Measurements from ENCODE around the gene LRRC72. TPM values are rescaled to one million over a fixed set of nuclear protein-coding genes. Genes with fewer than 3 reads are reported as not detected.

Gene LRRC72
- total RNA-seq, 1 experiment from 2014 or later: not detected

DNA sequence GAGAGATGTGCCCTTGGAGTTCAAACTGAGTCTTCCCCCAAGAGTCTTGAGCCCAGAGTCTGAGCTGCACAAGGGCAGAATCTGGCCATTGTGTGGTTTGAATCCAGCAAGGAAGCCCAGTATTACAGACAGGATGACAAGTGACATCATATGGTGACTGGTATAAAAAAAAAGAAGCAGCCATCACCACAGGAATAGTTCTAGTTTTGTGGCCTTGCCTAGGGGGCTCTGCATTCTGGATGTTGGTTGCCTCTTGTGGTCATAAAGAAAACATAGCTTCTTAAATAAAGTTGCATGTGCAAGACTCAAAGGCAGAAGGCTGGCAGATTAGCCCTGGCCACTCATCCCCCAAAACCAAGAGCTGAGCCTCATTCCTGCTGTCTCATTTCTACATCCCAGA is 16.8 kb upstream of the LRRC72 start:
- no peaks in the 10 kb centered on the region for H3K4me1 ChIP-seq (ENCODE audit: control insufficient read depth, insufficient read depth, low read length)
- H3K27ac ChIP-seq (ENCODE audit: low read length): no peak overlapping the region
- H3K9me3 ChIP-seq (ENCODE audit: control insufficient read depth, insufficient read depth, low read depth, low read length): no peaks in the 10 kb centered on the region
- in situ Hi-C loops (cut with HindIII; ENCODE audit: low pct_unique_long_range_greater_than_20kb, low sequenced_read_pairs) (no loop called here), intact Hi-C loops (cut with micrococcal nuclease; ENCODE audit: unreplicated experiment) (no loop called here)
- BruUV-seq (replicated peaks): no TSS peak
- no peaks in the 10 kb centered on the region for H3K27me3 ChIP-seq (ENCODE audit: control insufficient read depth, insufficient read depth, low read length)
- H3K4me3 ChIP-seq (ENCODE audit: low read depth in 2 of 2, low read length in 2 of 2): no peak overlapping the region
- ChIA-PET POLR2A (no interaction called here), CTCF (interaction anchor here (0.6 kb wide), 1 partner anchor 40 kb away, joined by 3 read pairs; no protein-coding TSS in a partner anchor)
- no peak for DNase-seq (ENCODE audit: low read depth, low spot score)
- no peaks in the 10 kb centered on the region for H3K36me3 ChIP-seq (ENCODE audit: control insufficient read depth, insufficient read depth, low read length)
- ATAC-seq: no peak
- TF ChIP-seq, protein P1, sequence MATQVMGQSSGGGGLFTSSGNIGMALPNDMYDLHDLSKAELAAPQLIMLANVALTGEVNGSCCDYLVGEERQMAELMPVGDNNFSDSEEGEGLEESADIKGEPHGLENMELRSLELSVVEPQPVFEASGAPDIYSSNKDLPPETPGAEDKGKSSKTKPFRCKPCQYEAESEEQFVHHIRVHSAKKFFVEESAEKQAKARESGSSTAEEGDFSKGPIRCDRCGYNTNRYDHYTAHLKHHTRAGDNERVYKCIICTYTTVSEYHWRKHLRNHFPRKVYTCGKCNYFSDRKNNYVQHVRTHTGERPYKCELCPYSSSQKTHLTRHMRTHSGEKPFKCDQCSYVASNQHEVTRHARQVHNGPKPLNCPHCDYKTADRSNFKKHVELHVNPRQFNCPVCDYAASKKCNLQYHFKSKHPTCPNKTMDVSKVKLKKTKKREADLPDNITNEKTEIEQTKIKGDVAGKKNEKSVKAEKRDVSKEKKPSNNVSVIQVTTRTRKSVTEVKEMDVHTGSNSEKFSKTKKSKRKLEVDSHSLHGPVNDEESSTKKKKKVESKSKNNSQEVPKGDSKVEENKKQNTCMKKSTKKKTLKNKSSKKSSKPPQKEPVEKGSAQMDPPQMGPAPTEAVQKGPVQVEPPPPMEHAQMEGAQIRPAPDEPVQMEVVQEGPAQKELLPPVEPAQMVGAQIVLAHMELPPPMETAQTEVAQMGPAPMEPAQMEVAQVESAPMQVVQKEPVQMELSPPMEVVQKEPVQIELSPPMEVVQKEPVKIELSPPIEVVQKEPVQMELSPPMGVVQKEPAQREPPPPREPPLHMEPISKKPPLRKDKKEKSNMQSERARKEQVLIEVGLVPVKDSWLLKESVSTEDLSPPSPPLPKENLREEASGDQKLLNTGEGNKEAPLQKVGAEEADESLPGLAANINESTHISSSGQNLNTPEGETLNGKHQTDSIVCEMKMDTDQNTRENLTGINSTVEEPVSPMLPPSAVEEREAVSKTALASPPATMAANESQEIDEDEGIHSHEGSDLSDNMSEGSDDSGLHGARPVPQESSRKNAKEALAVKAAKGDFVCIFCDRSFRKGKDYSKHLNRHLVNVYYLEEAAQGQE (IDR thresholded peaks at IDR 0.05; ENCODE audit: insufficient read depth in 1 of 2, low read depth in 2 of 2, low read length in 1 of 2): no peak
- TF ChIP-seq, protein P2, sequence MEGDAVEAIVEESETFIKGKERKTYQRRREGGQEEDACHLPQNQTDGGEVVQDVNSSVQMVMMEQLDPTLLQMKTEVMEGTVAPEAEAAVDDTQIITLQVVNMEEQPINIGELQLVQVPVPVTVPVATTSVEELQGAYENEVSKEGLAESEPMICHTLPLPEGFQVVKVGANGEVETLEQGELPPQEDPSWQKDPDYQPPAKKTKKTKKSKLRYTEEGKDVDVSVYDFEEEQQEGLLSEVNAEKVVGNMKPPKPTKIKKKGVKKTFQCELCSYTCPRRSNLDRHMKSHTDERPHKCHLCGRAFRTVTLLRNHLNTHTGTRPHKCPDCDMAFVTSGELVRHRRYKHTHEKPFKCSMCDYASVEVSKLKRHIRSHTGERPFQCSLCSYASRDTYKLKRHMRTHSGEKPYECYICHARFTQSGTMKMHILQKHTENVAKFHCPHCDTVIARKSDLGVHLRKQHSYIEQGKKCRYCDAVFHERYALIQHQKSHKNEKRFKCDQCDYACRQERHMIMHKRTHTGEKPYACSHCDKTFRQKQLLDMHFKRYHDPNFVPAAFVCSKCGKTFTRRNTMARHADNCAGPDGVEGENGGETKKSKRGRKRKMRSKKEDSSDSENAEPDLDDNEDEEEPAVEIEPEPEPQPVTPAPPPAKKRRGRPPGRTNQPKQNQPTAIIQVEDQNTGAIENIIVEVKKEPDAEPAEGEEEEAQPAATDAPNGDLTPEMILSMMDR (IDR thresholded peaks at IDR 0.05): no peak
- TF ChIP-seq TCF7L2 (IDR thresholded peaks at IDR 0.05; ENCODE audit: low read depth, low read length): no peak
- no peak for TF ChIP-seq SIN3A (IDR thresholded peaks at IDR 0.05; ENCODE audit: borderline replicate concordance, insufficient read depth, low read depth, low read length)
- TF ChIP-seq POLR2AphosphoS5 (IDR thresholded peaks at IDR 0.05; ENCODE audit: low read depth, low read length): no peak

DNA sequence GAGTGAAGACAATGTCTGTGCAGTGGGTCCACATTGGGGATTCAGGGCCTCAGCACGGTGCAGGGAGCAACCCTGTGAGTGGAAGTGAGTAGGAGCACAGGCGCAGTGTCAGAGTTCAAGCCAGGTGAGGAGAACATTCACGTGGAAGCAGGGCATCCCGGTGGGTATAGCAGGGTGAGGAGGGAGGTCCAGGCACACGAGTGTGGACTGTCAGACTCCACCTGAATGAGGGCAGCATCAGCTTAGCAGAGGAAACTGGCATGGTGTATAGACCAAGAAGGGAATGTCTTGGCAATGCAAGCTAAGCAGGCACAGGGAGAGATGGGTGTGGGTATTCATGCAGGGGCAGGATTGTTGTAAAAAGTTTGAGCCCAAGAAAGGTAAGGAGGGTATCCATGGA is 15.3 kb upstream of the LRRC72 start:
- POLR2A ChIA-PET: no interaction called here

More for the DNA sequence above, 15.3 kb upstream of the LRRC72 start:
- no TSS peak for BruUV-seq (replicated peaks)
- Histone ChIP-seq H3K27me3 (ENCODE audit: control insufficient read depth, insufficient read depth, low read length) (no peaks in the 10 kb centered on the region), H3K36me3 (ENCODE audit: control insufficient read depth, insufficient read depth, low read length) (no peaks in the 10 kb centered on the region), H3K27ac (ENCODE audit: low read length) (no peak overlapping the region), H3K4me3 (ENCODE audit: low read depth in 2 of 2, low read length in 2 of 2) (no peak overlapping the region), H3K4me1 (ENCODE audit: control insufficient read depth, insufficient read depth, low read length) (no peaks in the 10 kb centered on the region), H3K9me3 (ENCODE audit: control insufficient read depth, insufficient read depth, low read depth, low read length) (no peaks in the 10 kb centered on the region)
- DNase-seq (ENCODE audit: low read depth, low spot score) (no peak), ATAC-seq (peak; percentile 42; the same call in 1 of the 2 replicates)
- TF ChIP-seq SIN3A (IDR thresholded peaks at IDR 0.05; ENCODE audit: borderline replicate concordance, insufficient read depth, low read depth, low read length) (no peak), POLR2AphosphoS5 (IDR thresholded peaks at IDR 0.05; ENCODE audit: low read depth, low read length) (no peak), TCF7L2 (IDR thresholded peaks at IDR 0.05; ENCODE audit: low read depth, low read length) (no peak)
- TF ChIP-seq, protein P2 (IDR thresholded peaks at IDR 0.05): no peak
- TF ChIP-seq, protein P1 (IDR thresholded peaks at IDR 0.05; ENCODE audit: insufficient read depth in 1 of 2, low read depth in 2 of 2, low read length in 1 of 2): no peak
- in situ Hi-C loops (cut with HindIII; ENCODE audit: low pct_unique_long_range_greater_than_20kb, low sequenced_read_pairs) (no loop called here), intact Hi-C loops (cut with micrococcal nuclease; ENCODE audit: unreplicated experiment) (no loop called here)
- CTCF ChIA-PET: interaction anchor here (0.8 kb wide), 1 partner anchor 53 kb away, joined by 3 read pairs; no protein-coding TSS in a partner anchor
